ENCODE measurements around the gene SLC26A2. TPM values are rescaled to one million over a fixed set of nuclear protein-coding genes. Genes with fewer than 3 reads are reported as not detected.

Gene SLC26A2
- total and polyA plus RNA-seq, 10 of the 15 experiments (the other 5 are each of a cell fraction or from before 2014, with no cell fraction given) = 1.7 to 6.4 (median 4.2) TPM

DNA sequence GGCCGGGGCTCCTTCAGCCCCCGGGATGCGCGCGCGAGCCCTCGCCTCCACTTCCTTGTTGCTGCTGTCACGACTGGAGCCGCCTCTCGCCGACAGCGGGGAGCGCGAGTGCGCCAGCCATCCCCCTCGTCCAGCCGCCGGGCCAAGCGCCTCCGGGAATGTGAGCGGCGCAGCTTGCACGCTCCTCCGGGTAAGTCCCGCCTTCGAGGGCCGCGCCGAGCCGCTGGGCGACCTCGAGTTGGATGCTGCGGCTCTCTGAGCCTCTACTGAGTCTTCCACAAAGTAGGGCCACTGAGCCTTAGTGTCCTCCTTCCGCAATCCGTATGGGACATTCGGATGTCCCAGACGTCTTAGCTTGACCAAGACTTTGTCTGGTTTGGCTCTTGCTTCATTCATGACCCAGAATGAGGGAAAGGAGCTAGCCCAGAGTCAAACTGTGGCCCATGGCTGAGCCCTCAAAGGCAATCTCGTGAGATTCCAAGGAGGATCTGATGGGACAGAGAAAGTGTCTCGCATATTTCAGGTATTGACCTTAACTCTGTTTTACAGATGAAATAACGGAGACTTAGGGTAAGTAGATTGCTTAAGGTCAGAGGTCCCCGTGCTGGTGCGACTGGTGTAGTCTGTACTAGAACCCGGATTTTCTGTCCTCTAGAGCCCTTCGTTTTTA is 40.6 kb downstream of the SLC26A2 start:
- no TSS peak for BruUV-seq (replicated peaks)
- SMC1A ChIA-PET (ENCODE audit: uncharacterized antibody, unreplicated experiment) = interaction anchor here (1.0 kb wide), 1 partner anchor 450 kb away, joined by 4 read pairs; the partner anchor contains the start of gene CSNK1A1

More for the DNA sequence above, 40.6 kb downstream of the SLC26A2 start:
- TF ChIP-seq NR2F1 (conservative IDR thresholded peaks at IDR 0.05) = peak; percentile 29; the same call in 1 of the 2 replicates
- peak; percentile 52; the same call in 1 of the 2 replicates for TF ChIP-seq ZNF207 (IDR thresholded peaks at IDR 0.05; ENCODE audit: borderline replicate concordance)
- TF ChIP-seq WRNIP1 (IDR thresholded peaks at IDR 0.05; ENCODE audit: borderline replicate concordance, low read depth, low read length) = no peak
- peak; percentile 82; the same call in 1 of the 2 replicates for TF ChIP-seq SMARCA5 (IDR thresholded peaks at IDR 0.05)
- TF ChIP-seq LARP7 (IDR thresholded peaks at IDR 0.05) = peak; percentile 81
- TF ChIP-seq SUPT20H (IDR thresholded peaks at IDR 0.05; ENCODE audit: borderline replicate concordance, control insufficient read depth, low read depth, low read length) = no peak
- TF ChIP-seq MYC (IDR thresholded peaks at IDR 0.05; ENCODE audit: insufficient read depth, insufficient read length, insufficient replicate concordance, low read length, severe bottlenecking) = no peak
- no peak for TF ChIP-seq CBX3 (IDR thresholded peaks at IDR 0.05; ENCODE audit: borderline replicate concordance, low read depth)
- no peak for TF ChIP-seq CEBPB (IDR thresholded peaks at IDR 0.05; ENCODE audit: borderline replicate concordance in 1 of 2, low read depth in 2 of 2, low read length in 2 of 2)
- peak; percentile 46; the same call in 1 of the 2 replicates for TF ChIP-seq ESRRA (IDR thresholded peaks at IDR 0.05; ENCODE audit: low read length)
- peak; percentile 87 for TF ChIP-seq NFXL1 (IDR thresholded peaks at IDR 0.05; ENCODE audit: borderline replicate concordance)
- peak; percentile 97 for TF ChIP-seq ZBED1 (IDR thresholded peaks at IDR 0.05; ENCODE audit: borderline replicate concordance)
- TF ChIP-seq TCF7 (IDR thresholded peaks at IDR 0.05; ENCODE audit: borderline replicate concordance) = no peak
- Histone ChIP-seq H3K4me3 (peak overlapping the region; percentile 98), H3K79me2 (ENCODE audit: control insufficient read depth, insufficient read depth, low read length) (peaks cover 52% of the 10 kb centered on the region), H3K4me2 (ENCODE audit: control insufficient read depth, insufficient read depth) (peak overlapping the region; percentile 81), H2AFZ (ENCODE audit: control insufficient read depth, low read depth, low read length) (peak overlapping the region; percentile 89), H3K27ac (ENCODE audit: control insufficient read depth, insufficient read depth) (peak overlapping the region; percentile 92), H3K9ac (ENCODE audit: control insufficient read depth, insufficient read depth, low read length) (peak overlapping the region; percentile 96), H3K9me3 (replicated peaks; ENCODE audit: control insufficient read depth, insufficient read depth, low read length) (no peaks in the 10 kb centered on the region), H3K4me1 (ENCODE audit: control insufficient read depth, insufficient read depth, low read length) (0 out of 2 replicates have a peak, but pooled peaks cover 3% of the 10 kb centered on the region), H4K20me1 (ENCODE audit: control insufficient read depth, insufficient read depth) (no peaks in the 10 kb centered on the region), H3K27me3 (replicated peaks in 1 of 2; ENCODE audit: control insufficient read depth in 2 of 2, insufficient read depth in 2 of 2, low read length in 1 of 2) (no peaks in the 10 kb centered on the region), H3K36me3 (ENCODE audit: control insufficient read depth in 2 of 2, insufficient read depth in 2 of 2, low read length in 1 of 2) (peaks cover 1 to 12% of the 10 kb centered on the region in 2 experiments; a peak in 1 of 4 replicates)
- intact Hi-C loops (cut with micrococcal nuclease; ENCODE audit: unreplicated experiment) = loop anchor here (2.0 kb wide), 1 partner anchor 40 kb away; the partner anchor contains the start of gene SLC26A2
- WGBS (ENCODE audit: insufficient coverage, insufficient replicate concordance, low lambda C conversion rate, missing lambda C conversion rate) = 2% methylated on average over 44 of the region's 44 CpGs
- FAIRE-seq (no peak), ATAC-seq (peak; percentile 58), DNase-seq (ENCODE audit: low read depth, low spot score) (no peak)
- in situ Hi-C loops (cut with MboI) = no loop called here
- CTCF ChIA-PET = interaction anchor here (0.6 to 2.7 kb wide), 6 partner anchors 10 to 167 kb away, joined by 3 to 23 read pairs (median 4); no protein-coding TSS in a partner anchor
- POLR2A ChIA-PET = interaction anchor here (1.4 to 1.8 kb wide), 3 partner anchors 10 to 277 kb away, joined by 3 to 6 read pairs (median 4); partner anchors contain the start of gene SLC26A2
- RAD21 ChIA-PET (ENCODE audit: unreplicated experiment) = interaction anchor here (1.0 to 1.4 kb wide), 3 partner anchors 11 to 147 kb away, joined by 3 to 5 read pairs (median 4); no protein-coding TSS in a partner anchor
